SKM-1 treated with dmso at 0.1 percent for 144 hours (cell line): Measurements from ENCODE around the gene MTMR4.
"Not testable (repeated sequence)": the region's sequence is repeated elsewhere in the genome, so short reads cannot be mapped to it uniquely, and the experiment has no call there.

ENCODE experiments used
- DNase-seq: peaks from one replicate; lab custom pipeline; 2025; ENCODE audit not compliant: unreplicated experiment; lab: John Stamatoyannopoulos, UW

Gene MTMR4

DNA sequence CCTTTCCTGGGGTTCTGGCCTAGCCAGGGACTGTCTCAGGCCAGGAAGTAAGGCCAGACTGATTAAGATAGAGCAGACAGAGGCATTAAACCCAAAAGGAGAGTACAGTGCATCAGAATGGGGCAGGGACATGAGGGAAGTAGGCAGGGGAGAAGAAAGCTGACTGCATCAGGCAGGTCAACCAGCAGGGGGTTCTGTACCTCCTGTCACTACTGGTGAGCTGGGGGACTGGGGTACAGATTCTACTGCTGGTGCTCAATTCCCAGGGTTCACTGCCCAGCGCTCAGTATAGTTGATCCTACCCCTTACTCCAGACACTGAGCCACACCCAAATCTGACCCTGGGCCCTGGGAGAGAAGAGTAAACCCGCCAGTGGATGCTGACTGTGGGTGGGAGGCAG lies 12.9 kb upstream of the MTMR4 start:
- peak; percentile 29 for DNase-seq

GRCh38 chr17:58525239-58525638 lies 10.8 kb upstream of the MTMR4 start:
- DNase-seq = no peak

DNA sequence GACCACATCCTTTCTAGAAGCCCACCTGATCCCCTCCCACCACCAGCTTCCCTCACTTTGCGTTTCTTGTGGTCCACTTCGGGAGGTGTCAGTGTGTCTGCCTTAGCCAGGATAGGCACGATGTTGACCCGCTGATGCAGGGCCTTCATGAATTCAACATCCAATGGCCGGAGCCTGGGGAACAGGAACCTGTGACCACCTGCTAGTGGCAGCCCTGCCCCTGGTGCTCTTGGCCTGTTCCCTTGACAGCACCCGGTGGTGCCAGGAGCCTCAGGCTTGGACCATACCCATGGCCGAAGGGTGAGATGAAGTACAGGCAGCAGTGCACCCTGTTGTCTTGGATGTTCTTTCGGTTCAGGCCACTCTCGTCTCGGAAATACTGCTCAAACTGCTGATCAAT lies 7.2 kb upstream of the MTMR4 start:
- DNase-seq = peak; percentile 43

DNA sequence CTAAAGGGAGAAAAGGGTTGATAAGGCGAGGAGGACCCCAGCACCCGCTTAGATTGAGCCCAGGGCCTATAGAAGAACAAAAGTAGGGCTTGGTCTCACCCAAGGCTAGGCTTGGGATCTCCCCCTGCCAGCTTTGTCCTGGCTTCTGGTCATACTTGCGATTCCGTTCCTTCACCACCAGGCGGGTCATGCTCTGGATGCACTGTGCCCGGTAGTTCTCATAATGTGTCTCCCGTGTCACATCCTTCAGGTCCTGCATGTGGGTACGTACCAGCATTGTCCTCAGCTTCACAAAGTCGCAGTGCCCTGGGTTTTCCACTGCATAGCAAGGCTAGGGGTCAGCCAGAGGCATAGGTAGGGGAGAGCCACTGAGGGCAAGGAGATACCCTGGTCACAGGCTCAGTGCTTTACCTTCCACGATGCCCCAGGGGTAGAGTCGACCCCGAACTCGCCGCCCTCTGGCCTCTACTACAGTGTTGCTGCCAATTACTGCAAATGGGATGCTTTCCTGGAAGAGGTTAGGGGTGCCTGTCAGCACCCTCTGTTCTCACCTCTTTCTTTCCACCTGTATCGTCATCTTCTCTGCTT lies 6.5 kb upstream of the MTMR4 start:
- DNase-seq = no peak

- DNase-seq = peak; percentile 100
Measured at GRCh38 chr17:58517928-58518609, 3.6 kb upstream of the MTMR4 start.

- no peak for DNase-seq
Measured at GRCh38 chr17:58517378-58517927, 3.0 kb upstream of the MTMR4 start.

GRCh38 chr17:58516644-58517377 lies 2.4 kb upstream of the MTMR4 start:
- DNase-seq = no peak

DNA sequence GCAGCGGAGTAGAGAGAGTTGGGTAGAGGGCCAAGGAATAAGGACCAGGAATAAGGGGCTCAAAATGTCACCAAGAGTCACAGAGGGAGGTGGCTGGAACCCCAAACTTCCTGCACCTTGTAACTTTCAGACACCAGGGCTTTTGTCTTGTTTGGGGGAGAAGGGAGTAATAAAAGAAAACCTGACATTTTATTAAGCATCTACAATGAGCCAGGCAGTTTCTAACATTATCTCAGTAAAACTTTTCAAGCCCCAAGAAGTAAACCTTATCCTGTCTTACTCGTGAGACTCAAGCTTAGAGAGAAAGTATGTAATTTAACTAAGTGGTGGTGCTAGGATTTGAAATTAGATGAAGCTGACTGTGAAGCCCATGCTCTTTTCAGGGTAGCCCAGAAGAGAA lies 848 bp upstream of the MTMR4 start:
- DNase-seq = no peak

GRCh38 chr17:58514770-58515157 lies 326 bp upstream of the MTMR4 start:
- no peak for DNase-seq

DNA sequence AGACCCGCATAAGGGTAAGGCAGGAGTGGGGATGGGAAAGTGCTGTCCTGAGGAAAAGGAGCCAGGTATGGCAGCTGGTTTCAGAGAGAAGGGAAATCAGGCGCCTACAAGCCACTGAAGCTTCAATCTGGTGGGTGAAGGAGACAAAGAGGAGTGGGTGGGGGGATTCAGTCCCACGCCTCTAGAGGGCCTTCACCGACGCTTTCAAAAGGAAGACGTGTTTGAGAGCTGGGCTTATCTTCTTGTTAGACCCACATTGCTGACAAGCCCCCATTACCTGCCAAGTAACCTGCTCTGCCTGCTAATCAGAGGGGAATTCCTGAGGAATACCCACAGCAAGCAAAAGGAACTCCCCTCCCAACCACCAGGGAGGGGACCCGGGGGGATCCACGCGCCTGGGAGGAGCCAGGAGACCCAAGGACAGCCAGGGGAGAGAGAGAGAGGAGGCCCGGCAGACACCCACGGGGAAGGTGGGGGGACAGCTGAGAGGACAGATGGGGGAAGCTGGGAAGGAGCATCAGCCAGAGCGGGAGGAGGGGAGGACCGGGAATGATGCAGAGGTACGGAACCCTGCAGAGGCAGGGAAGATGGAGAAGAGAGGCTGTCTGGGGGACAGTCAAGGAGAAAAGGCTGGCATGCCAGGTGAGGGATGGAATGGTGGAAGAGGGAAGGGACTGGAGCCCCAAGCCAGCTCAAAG lies 1.0 kb downstream of the MTMR4 start:
- DNase-seq = no peak

GRCh38 chr17:58510075-58510474 lies 4.4 kb downstream of the MTMR4 start:
- DNase-seq = no peak

DNA sequence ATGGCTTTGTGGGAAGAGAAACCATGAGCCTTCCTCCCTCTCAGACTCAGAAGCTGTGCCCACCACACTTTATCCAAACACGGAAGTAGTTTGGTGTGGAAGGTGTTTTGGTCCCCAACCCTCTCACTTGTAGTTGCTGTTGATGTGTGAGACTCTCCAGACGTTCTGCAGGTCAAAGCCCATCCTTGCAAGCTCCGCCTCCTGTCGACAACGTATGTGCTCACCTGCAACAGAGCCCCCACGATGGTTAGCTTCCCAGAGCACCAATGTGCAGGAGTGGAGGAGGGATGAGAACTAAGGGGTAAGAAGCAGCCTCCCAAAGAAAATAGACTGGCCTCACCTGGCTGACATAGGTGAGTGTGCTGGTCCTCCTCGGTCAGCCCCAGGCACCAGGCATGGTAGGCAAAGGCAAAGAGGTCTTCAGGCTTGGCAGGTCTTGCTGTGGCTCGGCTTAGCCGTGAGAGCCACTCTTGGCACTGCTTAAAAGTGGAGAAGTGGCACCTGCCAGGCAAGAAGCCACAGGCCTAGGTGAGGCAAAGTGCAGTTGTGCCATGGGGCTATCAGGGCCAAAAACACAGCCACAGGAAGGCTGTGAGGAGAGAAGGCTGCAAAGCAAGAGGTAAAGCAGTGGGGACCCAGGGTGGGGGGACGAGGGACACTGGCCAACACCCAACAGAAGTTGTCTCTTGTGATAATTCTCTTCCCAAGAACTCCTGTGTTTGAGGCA lies 5.9 kb downstream of the MTMR4 start:
- no peak for DNase-seq

DNA sequence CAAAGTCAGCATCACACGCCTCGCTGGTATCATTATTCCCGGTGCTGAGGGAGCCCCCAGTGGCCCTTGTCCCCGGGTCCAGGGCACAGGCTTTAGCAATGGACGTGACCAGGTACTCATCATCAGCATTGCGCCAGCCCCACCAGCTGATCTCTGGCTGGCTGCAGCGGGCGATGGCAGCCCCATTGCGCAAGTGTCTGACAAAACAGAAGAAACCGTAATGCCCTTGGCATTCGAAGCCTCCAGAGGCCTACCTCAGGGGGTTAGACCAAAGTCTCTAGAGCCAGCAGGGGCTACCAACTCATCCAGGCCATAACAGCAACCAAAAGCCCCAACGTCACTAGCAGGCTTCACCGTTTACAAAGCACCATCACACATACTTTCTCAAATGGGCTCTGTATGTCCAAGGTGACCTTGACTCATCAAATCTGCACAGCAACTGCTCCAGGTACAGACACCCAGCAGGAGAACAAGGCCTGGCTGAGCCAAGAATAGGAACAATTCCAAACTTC lies 7.3 kb downstream of the MTMR4 start:
- DNase-seq = no peak

GRCh38 chr17:58506354-58507080 lies 7.9 kb downstream of the MTMR4 start:
- DNase-seq = no peak

DNA sequence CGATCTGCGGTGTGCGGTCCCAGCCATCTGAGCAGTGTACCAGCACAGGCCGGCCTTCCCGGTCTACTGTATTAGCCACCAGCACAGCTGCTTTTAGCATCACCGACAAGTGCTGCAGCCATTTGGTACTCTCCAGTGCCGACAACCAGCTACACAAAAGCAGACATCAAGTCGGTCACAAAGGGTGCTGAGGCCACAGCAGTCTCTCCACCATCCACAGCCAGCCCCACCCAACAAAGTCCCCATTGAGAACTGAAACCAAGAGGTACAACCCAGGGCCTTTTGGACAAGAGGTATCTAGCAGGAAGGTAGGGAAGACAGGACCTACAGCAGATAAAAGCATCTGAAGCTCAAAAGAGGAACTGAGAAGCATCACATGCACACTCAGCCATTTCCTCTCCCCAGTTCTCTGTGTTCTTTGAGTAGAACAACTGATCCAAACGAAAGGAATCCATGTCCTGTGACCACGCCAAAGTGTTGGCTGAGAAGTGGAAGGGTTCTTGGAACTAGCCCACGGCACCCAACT lies 9.5 kb downstream of the MTMR4 start:
- DNase-seq = peak; percentile 41

DNA sequence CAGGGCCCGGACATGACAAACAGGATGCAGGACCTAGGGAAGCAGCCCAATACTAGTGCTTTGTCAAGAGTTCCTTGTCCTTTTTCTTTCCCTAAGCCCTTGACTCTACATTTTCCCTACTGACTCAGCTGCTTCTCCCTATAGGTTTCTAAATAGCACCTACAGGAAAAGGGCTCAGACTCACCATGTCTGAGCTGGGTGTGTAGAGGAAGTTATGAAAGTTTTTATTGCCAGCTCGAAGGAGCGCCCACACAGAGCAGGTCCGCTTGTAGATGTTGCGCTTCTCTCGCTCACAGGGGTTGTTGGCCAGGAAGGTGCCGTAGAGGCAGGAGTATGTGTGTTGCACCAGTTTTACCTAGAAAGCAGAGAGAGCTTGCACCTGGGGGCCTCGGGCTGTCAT lies 10.6 kb downstream of the MTMR4 start:
- no peak for DNase-seq

DNA sequence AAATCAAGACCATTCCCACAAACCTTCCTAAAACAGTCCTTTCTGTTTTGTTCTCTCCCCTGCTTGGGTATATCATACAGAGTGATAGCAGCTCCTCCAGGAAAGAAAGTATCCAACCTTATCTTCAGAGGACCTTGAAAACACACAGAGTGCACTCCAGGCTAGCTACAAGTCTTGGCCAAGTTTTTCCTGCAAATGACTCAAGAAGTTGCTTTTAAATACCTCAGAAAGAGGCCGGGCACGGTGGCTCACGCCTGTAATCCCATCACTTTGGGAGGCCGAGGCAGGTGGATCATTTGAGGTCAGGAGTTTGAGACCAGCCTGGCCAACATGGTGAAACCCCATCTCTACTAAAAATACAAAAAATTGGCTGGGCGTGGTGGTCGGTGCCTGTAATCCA lies 11.3 kb downstream of the MTMR4 start:
- not testable (repeated sequence) for DNase-seq

DNA sequence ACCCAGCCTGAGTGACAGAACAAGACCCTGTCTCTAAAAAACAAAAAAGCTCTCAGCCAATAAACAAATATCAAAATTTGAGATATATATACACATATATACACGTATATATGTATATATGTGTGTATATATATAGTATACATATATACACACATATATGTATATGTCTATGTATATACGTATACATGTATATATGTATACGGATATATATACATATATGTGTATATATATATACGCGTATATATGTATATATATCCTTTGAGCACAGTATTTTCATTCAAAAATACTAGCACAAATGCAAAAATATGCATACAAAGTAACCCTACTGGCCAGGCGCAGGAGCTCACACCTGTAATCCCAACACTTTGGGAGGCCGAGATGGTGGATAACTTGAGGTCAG lies 13.0 kb downstream of the MTMR4 start:
- DNase-seq = no peak

- DNase-seq = no peak
Measured at GRCh38 chr17:58498177-58498828, 16.1 kb downstream of the MTMR4 start.
